GM23338 (cell line): Measurements from ENCODE around the gene SRP68.

Source experiments
- CTCF ChIP-seq, 2 experiments: fragments of 200-600 bp in 1 of 2; sonication (generic) in 1 of 2; conservative IDR thresholded peaks; 2 replicates each; pipeline versions ENCODE4 v1.5.1 to v1.6.1; 2016 to 2017; ENCODE audit warnings: antibody characterized with exemption in 2 of 2, low read depth in 2 of 2, mild to moderate bottlenecking in 2 of 2, moderate library complexity in 1 of 2
- EZH2phosphoT487 ChIP-seq: fragments of 200-600 bp; sonication (generic); IDR thresholded peaks from one replicate; pipeline ENCODE4 v1.8.1; 2018; ENCODE audit warnings: antibody characterized with exemption; ENCODE audit not compliant: unreplicated experiment
- REST ChIP-seq: IDR thresholded peaks from one replicate; pipeline ENCODE4 v1.6.1; 2018; ENCODE audit warnings: antibody characterized with exemption; ENCODE audit not compliant: unreplicated experiment

DNA sequence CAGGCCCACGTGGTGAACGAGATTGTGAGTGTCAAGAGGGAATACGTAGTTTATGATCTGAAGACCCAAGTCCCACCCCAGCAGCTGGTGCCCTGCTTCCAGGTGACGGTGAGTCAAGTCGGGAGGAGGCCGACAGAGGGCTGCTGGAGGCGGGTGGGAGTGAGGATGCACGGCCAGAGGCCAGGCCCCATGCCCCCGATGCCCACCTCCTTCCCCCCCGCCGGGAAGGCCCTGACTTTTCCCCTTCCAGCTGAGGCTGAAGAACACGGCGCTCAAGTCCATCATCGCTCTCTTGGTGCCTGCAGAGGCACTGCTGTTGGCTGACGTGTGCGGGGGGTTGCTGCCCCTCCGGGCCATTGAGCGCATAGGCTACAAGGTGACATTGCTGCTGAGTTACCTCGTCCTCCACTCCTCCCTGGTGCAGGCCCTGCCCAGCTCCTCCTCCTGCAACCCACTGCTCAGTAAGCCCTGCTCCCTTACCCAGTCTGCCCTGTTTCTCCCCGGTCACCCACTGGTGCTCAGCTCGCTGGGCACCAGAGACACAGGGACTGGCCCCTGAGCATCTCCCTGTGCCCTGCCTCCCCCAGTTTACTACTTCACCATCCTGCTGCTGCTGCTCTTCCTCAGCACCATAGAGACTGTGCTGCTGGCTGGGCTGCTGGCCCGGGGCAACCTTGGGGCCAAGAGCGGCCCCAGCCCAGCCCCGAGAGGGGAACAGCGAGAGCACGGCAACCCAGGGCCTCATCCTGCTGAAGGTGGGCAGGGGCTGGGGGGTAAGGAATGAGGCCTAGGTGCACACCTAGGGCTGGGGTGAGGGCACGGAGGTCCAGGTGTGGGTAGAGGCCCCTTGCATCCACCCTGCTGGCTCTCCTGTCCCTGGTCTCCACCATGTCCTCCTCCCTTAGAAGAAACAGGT, 9.2 kb upstream of the SRP68 start:
- TF ChIP-seq REST (no peak), CTCF (conservative IDR thresholded peaks at IDR 0.05; ENCODE audit: low read depth in 2 of 2) (no peak), EZH2phosphoT487 (no peak)
